Lung (tissue), 12 donors: Measurements from ENCODE around the gene KIDINS220. TPM values are rescaled to one million over a fixed set of nuclear protein-coding genes. Genes with fewer than 3 reads are reported as not detected.
A peak's percentile ranks its signal among the peaks of the same experiment; 100 is the strongest.

Experiments
- ATAC-seq: fragments of 200-7000 bp; cut with Tn5 transposase; one replicate; pipeline ENCODE4 v1.9.1; 2020; ENCODE audit warnings: moderate number of reproducible peaks; ENCODE audit not compliant: insufficient read depth, low FRiP score
- DNase-seq, 3 donors: peaks; one replicate each; pipeline ENCODE4 v3.0.0-alpha.2; 2013 to 2017
- H3K27ac ChIP-seq, 2 donors: one replicate each; pipeline ENCODE4 v1.5.1; 2013; ENCODE audit warnings: mild to moderate bottlenecking in 2 of 2, moderate library complexity in 2 of 2, control low read depth in 1 of 2, inconsistent platforms in 1 of 2, low read depth in 1 of 2, low read length in 1 of 2
- H3K27me3 ChIP-seq, 3 donors: one replicate each; pipeline ENCODE4 v1.5.1; 2013; ENCODE audit warnings: low read length in 2 of 3; ENCODE audit not compliant: control insufficient read depth in 3 of 3, insufficient read depth in 3 of 3
- H3K36me3 ChIP-seq, 4 donors: one replicate each; pipeline ENCODE4 v1.5.1; 2013; ENCODE audit warnings: low read length in 4 of 4, mild to moderate bottlenecking in 1 of 4, moderate library complexity in 1 of 4; ENCODE audit not compliant: control insufficient read depth in 4 of 4, insufficient read depth in 4 of 4
- H3K4me1 ChIP-seq, 5 donors: one replicate each; pipeline ENCODE4 v1.5.1; 2013; ENCODE audit warnings: low read length in 5 of 5, mild to moderate bottlenecking in 2 of 5, moderate library complexity in 1 of 5; ENCODE audit not compliant: control insufficient read depth in 5 of 5, insufficient read depth in 5 of 5
- H3K4me3 ChIP-seq: one replicate; pipeline ENCODE4 v1.5.1; 2013; ENCODE audit warnings: mild to moderate bottlenecking, control low read depth, moderate library complexity
- H3K9ac ChIP-seq, 2 donors: one replicate each; pipeline ENCODE4 v1.5.1; 2013; ENCODE audit warnings: low read length in 2 of 2, control low read depth in 1 of 2; ENCODE audit not compliant: insufficient read depth in 1 of 2
- H3K9me3 ChIP-seq, 4 donors: one replicate each; pipeline ENCODE4 v1.5.1; 2013; ENCODE audit warnings: low read length in 3 of 4, mild to moderate bottlenecking in 1 of 4, moderate library complexity in 1 of 4; ENCODE audit not compliant: control insufficient read depth in 4 of 4, insufficient read depth in 3 of 4
- WGBS, 2 donors: extraction: QIAGEN DNeasy Blood & Tissue Kit; methylation state at CpG; one replicate each; pipeline ENCODE4 v1.1.7; 2013; 5-methylcytosine and 5-hydroxymethylcytosine counted together
- polyA plus RNA-seq, 2 donors: library from polyadenylated mRNA; stranded (reverse); fragments of 200-250 nt; gene quantifications; one replicate each; pipeline ENCODE4 v1.2.1, GENCODE V29; 2013
- total RNA-seq, 2 donors: library from RNA; depleted of rRNA in 1 of 2; stranded (reverse); fragments of >200 nt in 1 of 2; gene quantifications; one replicate each; pipeline ENCODE4 v1.2.1, GENCODE V29; 2014 to 2021
- TF ChIP-seq, protein P1 (sequence below): IDR thresholded peaks from 2 replicates; pipeline ENCODE4 v1.5.1; 2012; ENCODE audit warnings: mild to moderate bottlenecking; ENCODE audit errors: control extremely low read depth, extremely low read depth
- donor health status: control.
- donor health status: control.
- donor health status: Bipolar disorder and iron deficiency.
- donor health status: healthy.
- donor health status: DM: yes; HTN: yes; CAD: no.

KIDINS220 gene
- total and polyA plus RNA-seq, 4 donors, result 16.2 to 211 (median 36.4) TPM

DNA sequence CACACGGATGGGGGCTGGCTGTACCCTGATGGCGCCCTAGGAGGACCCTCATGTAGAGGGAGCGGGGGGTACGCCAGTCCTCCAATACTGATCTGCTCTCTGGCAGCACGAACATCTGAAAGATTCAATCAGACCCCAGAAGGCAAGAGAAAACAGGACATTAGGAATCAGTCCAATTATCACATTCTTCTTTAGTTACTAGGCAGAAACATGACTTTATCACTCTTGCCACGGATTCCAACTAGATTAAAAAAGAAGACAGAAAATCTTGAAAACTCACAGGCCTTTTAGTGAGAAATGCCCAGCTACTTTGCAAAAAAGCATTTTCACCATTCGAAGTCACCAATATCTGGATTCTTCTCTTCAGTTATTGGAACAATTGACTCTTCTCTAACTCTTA is 87.2 kb downstream of the KIDINS220 start:
- Histone ChIP-seq H3K4me1 (peaks cover 0 to 22% (median 3%) of the 10 kb centered on the region in 5 donors), H3K4me3 (no peak overlapping the region), H3K9ac (no peak overlapping the region), H3K9me3 (no peaks in the 10 kb centered on the region), H3K27ac (no peak overlapping the region), H3K27me3 (no peaks in the 10 kb centered on the region), H3K36me3 (peaks cover 3 to 11% (median 6%) of the 10 kb centered on the region in 4 donors)
- WGBS, 2 donors, result 93 to 98% methylated on average over 7 of the region's 7 CpGs
- ATAC-seq (no peak), DNase-seq (peak in 1 of 3 donors; percentile 8)
- TF ChIP-seq, protein P1, sequence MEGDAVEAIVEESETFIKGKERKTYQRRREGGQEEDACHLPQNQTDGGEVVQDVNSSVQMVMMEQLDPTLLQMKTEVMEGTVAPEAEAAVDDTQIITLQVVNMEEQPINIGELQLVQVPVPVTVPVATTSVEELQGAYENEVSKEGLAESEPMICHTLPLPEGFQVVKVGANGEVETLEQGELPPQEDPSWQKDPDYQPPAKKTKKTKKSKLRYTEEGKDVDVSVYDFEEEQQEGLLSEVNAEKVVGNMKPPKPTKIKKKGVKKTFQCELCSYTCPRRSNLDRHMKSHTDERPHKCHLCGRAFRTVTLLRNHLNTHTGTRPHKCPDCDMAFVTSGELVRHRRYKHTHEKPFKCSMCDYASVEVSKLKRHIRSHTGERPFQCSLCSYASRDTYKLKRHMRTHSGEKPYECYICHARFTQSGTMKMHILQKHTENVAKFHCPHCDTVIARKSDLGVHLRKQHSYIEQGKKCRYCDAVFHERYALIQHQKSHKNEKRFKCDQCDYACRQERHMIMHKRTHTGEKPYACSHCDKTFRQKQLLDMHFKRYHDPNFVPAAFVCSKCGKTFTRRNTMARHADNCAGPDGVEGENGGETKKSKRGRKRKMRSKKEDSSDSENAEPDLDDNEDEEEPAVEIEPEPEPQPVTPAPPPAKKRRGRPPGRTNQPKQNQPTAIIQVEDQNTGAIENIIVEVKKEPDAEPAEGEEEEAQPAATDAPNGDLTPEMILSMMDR, result no peak

DNA sequence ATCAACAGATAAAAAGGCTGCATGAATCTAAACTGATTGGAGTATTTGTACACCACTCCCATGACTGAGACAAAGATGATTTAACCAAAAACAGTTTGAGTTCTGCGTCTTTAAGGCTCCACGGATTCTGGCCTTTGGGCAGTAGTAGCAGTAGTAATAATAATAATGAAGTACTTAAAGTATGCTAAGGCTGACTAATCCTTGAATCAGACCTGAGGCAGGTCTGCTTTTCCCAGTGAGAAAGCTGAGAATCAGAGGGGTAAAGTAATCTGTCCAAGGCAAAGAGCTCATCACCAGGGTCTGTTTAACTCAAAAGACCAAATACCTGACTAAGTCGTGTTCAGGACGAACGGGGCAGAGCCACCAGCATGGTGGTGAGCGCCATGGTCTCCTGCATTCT is 94.2 kb downstream of the KIDINS220 start:
- DNase-seq (no peak), ATAC-seq (no peak)
- no peaks in the 10 kb centered on the region for H3K9me3 ChIP-seq
- WGBS, 2 donors, result 97 to 98% methylated on average over 6 of the region's 6 CpGs
- TF ChIP-seq, protein P1, result no peak
- no peaks in the 10 kb centered on the region for H3K4me1 ChIP-seq
- H3K36me3 ChIP-seq, result peaks cover 12 to 31% (median 17%) of the 10 kb centered on the region in 4 donors
- H3K9ac ChIP-seq, result no peak overlapping the region
- no peak overlapping the region for H3K4me3 ChIP-seq
- H3K27ac ChIP-seq, result no peak overlapping the region
- no peaks in the 10 kb centered on the region for H3K27me3 ChIP-seq

DNA sequence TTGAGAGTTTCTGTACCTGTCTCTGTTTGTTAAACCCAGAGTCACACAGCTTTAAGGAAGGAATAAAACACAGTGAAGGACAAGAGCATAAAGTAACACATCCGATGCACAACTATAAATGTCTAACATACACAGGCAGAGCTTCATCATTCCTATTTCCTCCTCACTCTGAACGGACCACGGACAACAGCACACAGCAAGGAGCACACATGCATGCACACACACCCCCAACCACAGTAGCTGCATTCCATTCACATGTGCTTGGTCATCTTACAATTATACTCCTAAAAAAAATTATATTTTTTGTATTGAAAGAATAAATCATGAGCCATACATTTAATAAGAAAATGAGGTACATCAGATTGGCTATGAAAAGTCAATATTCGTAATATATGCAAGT is 97.3 kb downstream of the KIDINS220 start:
- peaks cover 10 to 35% (median 16%) of the 10 kb centered on the region in 4 donors for H3K36me3 ChIP-seq

More for the DNA sequence above, 97.3 kb downstream of the KIDINS220 start:
- no peak overlapping the region for H3K27ac ChIP-seq
- ATAC-seq (no peak), DNase-seq (no peak)
- WGBS, 2 donors, result 90 to 95% methylated on average over 4 of the region's 4 CpGs
- H3K27me3 ChIP-seq, result no peaks in the 10 kb centered on the region
- no peaks in the 10 kb centered on the region for H3K4me1 ChIP-seq
- H3K4me3 ChIP-seq, result no peak overlapping the region
- H3K9ac ChIP-seq, result no peak overlapping the region
- no peaks in the 10 kb centered on the region for H3K9me3 ChIP-seq
- TF ChIP-seq, protein P1, result no peak
